Suppressor macrophage treated with lipopolysaccharide for 4 hours (primary cell): Measurements from ENCODE around the gene SEC61B.
"Not testable (repeated sequence)": the region's sequence is repeated elsewhere in the genome, so short reads cannot be mapped to it uniquely, and the experiment has no call there.

Source experiments
- DNase-seq: peaks from one replicate; pipeline ENCODE4 v3.0.0-alpha.2; 2020

Gene SEC61B

GRCh38 chr9:99192786-99193465 is 29.2 kb upstream of the SEC61B start:
- DNase-seq, result no peak

DNA sequence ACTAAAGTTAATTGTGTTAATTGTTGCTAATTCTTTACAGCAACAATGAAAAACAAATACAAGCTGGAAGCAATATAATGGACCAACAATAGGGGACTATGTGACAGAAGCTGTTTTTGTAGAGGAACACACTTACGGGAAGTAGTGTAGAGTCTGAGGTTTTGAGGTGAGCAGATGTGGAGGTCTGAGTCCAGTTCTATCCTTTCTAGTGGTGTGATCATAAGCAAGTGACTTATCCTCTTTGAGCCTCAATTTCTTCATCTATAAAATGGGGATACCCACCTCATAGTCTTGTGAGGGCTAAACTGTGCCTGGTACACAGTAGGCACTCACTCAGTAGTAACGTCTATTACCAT is 28.6 kb upstream of the SEC61B start:
- DNase-seq, result no peak

- DNase-seq, result not testable (repeated sequence)
Observed at GRCh38 chr9:99196484-99196883, 25.6 kb upstream of the SEC61B start.

- DNase-seq, result no peak
Observed at GRCh38 chr9:99197124-99197630, 24.9 kb upstream of the SEC61B start.

DNA sequence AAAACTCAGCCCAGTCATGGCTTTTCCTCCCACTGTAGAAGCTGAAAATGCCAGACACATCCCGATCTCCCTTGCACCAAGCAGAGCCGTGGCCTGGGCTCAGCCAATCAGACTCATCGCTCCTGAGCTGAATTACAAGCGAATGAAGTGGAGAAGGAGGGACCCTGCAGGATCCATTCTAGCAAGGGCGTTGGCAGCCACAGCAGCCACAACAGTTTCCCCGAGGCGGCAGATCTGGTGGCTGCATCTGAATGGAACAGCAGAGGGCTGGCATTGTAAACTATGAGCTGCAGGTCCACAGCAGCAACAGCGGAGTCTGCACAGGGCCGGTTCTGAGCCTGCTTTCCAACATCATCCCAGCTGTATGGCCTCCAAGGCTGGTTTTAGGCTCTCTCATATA is 24.1 kb upstream of the SEC61B start:
- DNase-seq, result no peak

GRCh38 chr9:99199938-99200539 is 22.0 kb upstream of the SEC61B start:
- DNase-seq, result no peak

- no peak for DNase-seq
Observed at GRCh38 chr9:99201603-99202002, 20.5 kb upstream of the SEC61B start.

DNA sequence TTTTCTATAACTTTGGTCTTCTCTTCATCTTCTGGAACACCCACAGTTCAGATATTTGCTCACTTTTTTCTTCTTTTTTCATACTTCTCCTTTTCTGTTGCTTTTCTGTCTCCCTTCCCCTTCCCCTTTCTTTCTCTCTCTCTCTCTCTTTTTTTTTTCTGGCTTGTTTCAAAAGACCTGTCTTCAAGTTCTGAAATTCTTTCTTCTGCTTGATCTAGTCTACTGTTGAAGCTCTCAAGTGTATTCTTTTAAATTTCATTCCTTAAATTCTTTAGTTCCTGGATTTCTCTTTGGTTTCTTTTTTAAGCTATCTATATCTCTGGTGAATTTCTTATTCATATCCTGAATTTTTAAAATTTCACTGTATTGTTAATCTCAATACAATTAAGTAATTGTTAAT is 11.5 kb upstream of the SEC61B start:
- DNase-seq, result no peak

DNA sequence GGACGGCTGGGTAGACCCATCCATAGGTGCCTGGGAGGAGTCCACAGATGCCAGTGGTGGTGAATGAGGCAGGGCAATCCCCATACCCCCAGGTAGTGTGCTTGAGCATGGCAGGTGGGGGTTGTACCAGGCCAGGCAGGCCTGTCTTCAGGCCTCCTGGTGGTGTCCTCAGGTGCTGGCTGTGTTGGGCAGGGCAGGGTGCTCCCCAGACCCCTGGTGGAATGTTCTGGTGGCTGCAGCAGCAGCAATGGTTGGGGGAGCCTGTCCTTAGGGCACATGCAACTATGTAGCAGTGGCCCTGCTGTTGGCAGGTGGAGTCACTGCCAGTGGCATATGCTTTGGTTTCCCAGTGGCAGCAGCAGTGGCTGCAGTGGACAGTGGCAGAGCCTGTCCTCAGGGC is 10.3 kb upstream of the SEC61B start:
- no peak for DNase-seq

DNA sequence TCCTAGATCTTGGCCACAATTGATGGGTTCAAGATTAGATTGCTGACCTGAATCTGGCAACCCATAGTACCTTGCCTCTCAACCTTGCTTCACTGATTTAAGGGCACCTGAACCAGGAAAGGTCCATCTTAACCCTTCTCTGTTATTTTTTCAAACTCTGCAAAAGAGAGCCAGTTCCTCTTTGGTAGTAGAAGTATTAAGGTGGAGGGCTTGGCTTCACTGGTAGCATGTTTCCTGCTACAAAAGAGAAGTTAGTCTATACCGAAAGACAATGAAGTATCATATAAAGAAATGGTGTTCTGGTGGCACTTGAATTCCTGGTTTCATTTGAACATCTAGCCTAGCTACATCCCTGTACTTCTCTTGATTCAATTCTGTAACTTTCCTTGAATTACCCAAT is 8.9 kb upstream of the SEC61B start:
- DNase-seq, result no peak

DNA sequence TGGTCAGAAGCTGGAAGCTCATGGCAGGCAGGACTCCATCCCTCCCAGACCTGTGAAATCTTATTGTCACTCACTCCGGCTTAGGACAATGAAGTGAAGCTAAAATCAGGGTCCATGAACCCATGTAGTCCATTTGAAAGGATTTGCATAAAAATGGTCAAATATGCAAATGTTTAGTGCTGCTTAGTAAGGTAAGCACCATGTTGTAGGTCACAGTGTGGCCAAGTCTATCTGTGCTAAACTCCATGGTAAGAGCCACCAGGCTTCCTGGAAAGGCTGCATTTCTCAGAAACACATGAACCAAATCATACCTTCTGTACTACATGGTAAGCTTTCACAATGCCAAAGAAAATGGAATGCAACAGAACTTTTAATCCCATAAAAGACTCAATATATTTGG is 6.0 kb upstream of the SEC61B start:
- no peak for DNase-seq

DNA sequence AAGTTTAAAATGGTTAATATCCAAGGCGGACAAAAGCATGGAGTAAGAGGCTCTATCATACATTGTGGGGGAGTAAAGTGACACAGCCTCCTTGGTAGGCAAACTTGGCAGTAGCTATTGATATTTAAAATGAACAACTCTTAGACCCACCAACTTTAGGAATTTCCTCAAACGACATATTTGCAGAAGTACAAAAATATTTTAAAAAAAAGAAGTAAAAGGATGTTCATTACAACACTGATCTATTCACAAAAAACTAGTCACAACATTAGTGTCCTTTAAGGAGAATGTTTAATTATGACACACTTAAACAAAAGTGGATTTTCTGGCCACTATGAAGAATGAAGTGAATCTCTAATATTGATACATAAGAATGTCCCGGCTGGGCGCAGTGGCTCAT is 2.1 kb upstream of the SEC61B start:
- no peak for DNase-seq

DNA sequence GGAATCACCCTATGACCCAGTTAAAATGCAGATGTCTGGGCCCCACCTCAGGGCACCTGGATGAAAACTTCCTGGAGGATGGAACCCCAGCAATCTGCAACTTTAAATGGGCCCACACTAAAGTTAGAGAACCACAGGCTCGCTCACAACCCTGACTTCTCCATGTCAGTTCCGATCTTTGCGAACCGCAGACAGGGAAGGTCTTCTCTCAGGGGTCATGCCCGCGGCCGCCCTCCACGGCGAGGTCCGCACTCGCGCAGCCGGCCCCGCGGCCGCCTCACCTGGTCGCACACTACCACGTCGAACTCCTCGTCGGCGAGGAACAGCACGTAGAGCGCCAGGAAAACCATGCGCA is 839 bp upstream of the SEC61B start:
- DNase-seq, result no peak

DNA sequence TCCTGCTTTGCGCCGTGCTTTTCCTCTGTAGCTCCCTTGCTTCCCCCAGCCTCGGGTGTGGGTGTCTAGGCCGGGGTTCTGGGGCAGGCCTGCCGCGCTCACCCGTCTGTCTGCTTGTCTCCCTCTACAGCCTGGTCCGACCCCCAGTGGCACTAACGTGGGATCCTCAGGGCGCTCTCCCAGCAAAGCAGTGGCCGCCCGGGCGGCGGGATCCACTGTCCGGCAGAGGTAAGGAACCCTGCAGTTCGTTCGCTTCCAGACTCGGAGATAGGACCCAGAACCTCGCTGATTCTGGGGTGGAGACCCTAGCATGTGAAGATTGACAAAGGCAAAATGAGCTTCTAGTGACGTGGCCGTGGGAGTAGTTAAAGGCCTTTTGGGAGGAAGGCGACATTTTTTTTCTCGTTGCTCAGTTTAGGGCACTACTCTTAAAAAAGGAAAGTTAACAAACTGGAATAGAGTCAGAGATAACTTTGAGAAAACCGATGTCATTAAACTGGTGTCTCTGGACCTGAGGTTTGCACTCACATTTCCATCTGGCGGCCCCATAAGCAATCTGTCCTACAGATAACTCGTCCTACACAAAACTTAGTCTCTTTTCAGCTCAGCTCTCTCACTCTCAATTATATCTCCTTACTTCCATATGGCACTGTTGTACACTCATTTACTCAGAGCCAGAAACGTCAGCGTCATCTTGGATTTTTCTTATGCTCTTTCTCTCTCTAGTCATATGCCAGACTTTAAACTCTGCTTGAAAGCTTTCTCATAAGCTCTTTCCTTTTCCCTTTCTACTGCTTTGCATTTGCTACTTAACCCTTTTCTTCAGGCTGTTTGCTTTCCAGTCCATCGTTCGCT is 561 bp downstream of the SEC61B start:
- DNase-seq, result peak; percentile 51

DNA sequence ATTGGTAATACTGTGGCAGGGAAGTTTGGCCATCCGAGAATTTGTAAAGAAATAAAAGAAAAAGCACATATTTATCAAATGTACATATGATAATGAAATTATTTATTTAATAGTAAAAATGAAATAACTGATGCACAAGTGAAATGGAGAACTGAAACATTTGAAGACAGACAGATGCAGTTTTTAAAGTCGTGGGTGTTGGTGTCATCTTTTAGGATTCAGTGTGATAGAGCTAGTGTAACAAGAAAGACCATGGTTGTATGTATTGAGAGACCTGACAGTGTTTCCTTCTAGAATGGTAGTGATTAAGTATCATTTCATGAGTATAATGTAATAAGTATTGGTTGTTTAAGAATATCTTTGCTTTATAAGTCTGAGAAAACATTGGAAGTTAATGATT is 2.4 kb downstream of the SEC61B start:
- peak; percentile 45 for DNase-seq

DNA sequence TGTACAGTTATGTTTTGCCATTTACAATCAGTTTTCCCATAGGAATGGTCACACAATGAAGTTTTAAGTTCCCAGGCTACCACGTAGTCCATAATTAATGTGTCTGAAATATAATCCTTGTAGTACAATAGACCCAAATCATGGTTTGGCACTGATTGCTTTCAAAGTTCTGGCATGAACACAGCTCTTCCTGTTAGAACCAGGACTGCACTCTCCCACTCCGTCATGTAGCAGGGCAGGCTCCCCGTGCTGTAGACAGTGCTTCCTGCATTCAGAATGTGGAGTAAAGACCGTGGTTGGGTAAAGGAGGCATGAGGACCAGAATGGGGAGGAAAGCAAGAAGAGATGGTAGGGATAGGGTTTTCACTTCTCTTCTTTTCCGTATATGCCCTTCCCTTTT is 4.0 kb downstream of the SEC61B start:
- no peak for DNase-seq

GRCh38 chr9:99230206-99230605 is 8.1 kb downstream of the SEC61B start:
- no peak for DNase-seq

DNA sequence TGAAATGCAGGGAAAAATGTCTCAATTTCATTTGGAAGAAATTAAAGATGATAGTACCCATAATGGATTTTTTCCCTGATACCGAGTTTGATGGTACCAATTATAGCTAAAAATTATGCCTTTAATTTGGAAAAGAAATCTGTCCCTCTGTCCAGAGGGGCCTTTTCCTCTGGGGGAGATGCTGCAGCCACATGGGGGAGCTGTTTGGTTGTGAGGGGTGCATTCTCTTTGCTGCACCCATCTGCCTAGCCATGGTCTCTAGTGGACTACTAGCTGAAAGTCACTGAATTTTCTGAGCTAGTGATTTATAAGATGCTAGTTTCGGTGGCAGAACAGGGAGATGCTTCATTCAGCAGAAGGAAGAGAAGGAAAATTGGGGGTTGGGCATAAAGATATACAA is 9.6 kb downstream of the SEC61B start:
- peak; percentile 42 for DNase-seq

DNA sequence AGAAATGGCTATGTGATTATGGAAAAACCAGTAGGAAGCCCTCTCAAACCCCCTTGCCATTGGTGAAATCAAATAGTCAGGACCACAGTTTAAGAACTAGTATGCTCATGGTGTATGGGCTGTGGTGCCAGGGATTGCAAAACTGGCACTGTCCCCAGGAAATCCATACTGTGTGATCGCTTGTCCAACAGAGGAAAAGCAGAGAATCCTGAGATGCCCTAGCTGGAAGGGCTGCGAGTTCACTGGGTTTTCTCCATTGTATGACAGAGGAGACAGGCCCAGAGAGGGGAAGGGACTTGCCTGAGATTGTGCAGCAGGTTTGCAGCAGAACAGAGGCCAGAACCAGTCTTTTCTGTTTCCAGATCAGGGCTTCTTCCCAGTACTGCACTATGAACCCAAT is 12.5 kb downstream of the SEC61B start:
- DNase-seq, result no peak

GRCh38 chr9:99235069-99235468 is 13.0 kb downstream of the SEC61B start:
- DNase-seq, result no peak

- no peak for DNase-seq
Observed at GRCh38 chr9:99235926-99236634, 14.0 kb downstream of the SEC61B start.

GRCh38 chr9:99237356-99237755 is 15.3 kb downstream of the SEC61B start:
- no peak for DNase-seq

DNA sequence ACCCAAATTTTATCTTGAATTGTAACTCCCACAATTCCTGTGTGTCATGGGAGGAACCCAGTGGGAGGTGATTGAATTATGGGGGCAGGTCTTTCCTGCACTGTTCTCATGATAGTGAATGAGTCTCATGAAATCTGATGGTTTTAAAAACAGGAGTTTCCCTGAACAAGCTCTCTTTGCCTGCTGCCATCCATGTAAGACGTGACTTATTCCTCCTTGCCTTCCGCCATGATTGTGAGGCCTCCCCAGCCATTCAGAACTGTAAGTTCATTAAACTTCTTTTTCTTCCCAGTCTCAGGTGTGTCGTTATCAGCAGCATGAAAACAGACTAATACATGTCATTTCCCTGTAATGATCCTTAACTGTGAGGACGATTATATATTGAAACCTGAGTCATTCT is 15.8 kb downstream of the SEC61B start:
- DNase-seq, result not testable (repeated sequence)
